K562 (cell line): Measurements from ENCODE around the gene MIEF2. TPM values are rescaled to one million over a fixed set of nuclear protein-coding genes. Genes with fewer than 3 reads are reported as not detected.
A peak's percentile ranks its signal among the peaks of the same experiment; 100 is the strongest.

Source experiments
- BHLHE40 ChIP-seq: IDR thresholded peaks from 2 replicates; pipeline ENCODE4 v1.6.1; 2011; ENCODE audit warnings: low read length, improper control_type of control experiment
- CXXC5 ChIP-seq: fragments of 250-450 bp; sonication (Bioruptor Pico); IDR thresholded peaks from 2 replicates; pipeline ENCODE4 v1.8.0; 2022; ENCODE audit warnings: inconsistent platforms, mild to moderate bottlenecking, moderate library complexity
- E2F8 ChIP-seq: fragments of 450-650 bp; IDR thresholded peaks from 2 replicates; pipeline ENCODE4 v1.7.1; 2018; ENCODE audit warnings: mild to moderate bottlenecking, low read depth; ENCODE audit not compliant: partially characterized antibody
- EGR1 ChIP-seq: fragments of 450-650 bp; conservative IDR thresholded peaks from 2 replicates; pipeline ENCODE4 v1.6.1; 2017; ENCODE audit warnings: mild to moderate bottlenecking
- ELF1 ChIP-seq: fragments of 200-800 bp; sonication (Bioruptor generic); IDR thresholded peaks from 2 replicates; pipeline ENCODE4 v1.6.1; 2016; ENCODE audit warnings: missing genetic modification characterization, missing compliant biosample characterization
- FUS ChIP-seq: fragments of 200-400 bp; formaldehyde crosslinking; optimal IDR thresholded peaks from 2 replicates; pipeline ENCODE3; 2017; ENCODE audit warnings: low read depth, low read length
- HMGN3 ChIP-seq: IDR thresholded peaks from 2 replicates; pipeline ENCODE4 v1.6.1; 2011; ENCODE audit warnings: borderline replicate concordance, low read depth, mild to moderate bottlenecking, mixed read lengths, low read length; ENCODE audit not compliant: insufficient read length; ENCODE audit errors: extremely low read depth
- MAX ChIP-seq: sonication (generic); formaldehyde crosslinking; IDR thresholded peaks from 2 replicates; pipeline ENCODE4 v1.9.0; 2022; ENCODE audit warnings: mild to moderate bottlenecking, missing genetic modification reagents
- MBD2 ChIP-seq: sonication (generic); IDR thresholded peaks from 2 replicates; pipeline ENCODE4 v1.6.1; 2016; ENCODE audit warnings: low read depth, borderline replicate concordance
- MITF ChIP-seq: IDR thresholded peaks from 2 replicates; pipeline ENCODE4 v1.6.1; 2014; ENCODE audit warnings: antibody characterized with exemption
- MYC ChIP-seq, 2 experiments: fragments of 250-450 bp in 1 of 2; sonication (Bioruptor Pico) in 1 of 2; IDR thresholded peaks; 2 replicates each; pipeline versions ENCODE4 v1.5.1 to v1.6.1; 2012 to 2021; ENCODE audit warnings: low read depth in 2 of 2, borderline replicate concordance in 1 of 2, improper control_type of control experiment in 1 of 2, low read length in 1 of 2, mild to moderate bottlenecking in 1 of 2, moderate library complexity in 1 of 2
- SAP30 ChIP-seq: fragments of 200-600 bp; sonication (generic); IDR thresholded peaks from 2 replicates; pipeline ENCODE4 v1.6.1; 2012; ENCODE audit warnings: borderline replicate concordance, low read depth, mild to moderate bottlenecking, moderate library complexity, low read length, control low read depth, inconsistent platforms; ENCODE audit not compliant: insufficient read depth, poor library complexity, severe bottlenecking
- SIX5 ChIP-seq, 2 experiments: IDR thresholded peaks; 2 replicates each; pipeline ENCODE4 v1.6.1; 2011; ENCODE audit warnings: low read length in 2 of 2, borderline replicate concordance in 1 of 2, low read depth in 1 of 2, mild to moderate bottlenecking in 1 of 2, moderate library complexity in 1 of 2; ENCODE audit not compliant: insufficient read depth in 1 of 2
- SP1 ChIP-seq: sonication (generic); formaldehyde crosslinking; IDR thresholded peaks from 2 replicates; pipeline ENCODE4 v1.8.1; 2022; ENCODE audit warnings: mild to moderate bottlenecking, missing genetic modification reagents
- TAF7 ChIP-seq: fragments of 450-650 bp; IDR thresholded peaks from 2 replicates; pipeline ENCODE4 v1.6.1; 2016; ENCODE audit warnings: missing genetic modification characterization, missing compliant biosample characterization
- ZBTB12 ChIP-seq: fragments of 250-450 bp; sonication (Bioruptor Pico); IDR thresholded peaks from 2 replicates; pipeline ENCODE4 v1.4.0; 2020
- ZKSCAN1 ChIP-seq: fragments of 150-350 bp; IDR thresholded peaks from 2 replicates; pipeline ENCODE4 v1.6.1; 2016; ENCODE audit warnings: low read depth, low read length
- ZNF280A ChIP-seq: fragments of 450-650 bp; IDR thresholded peaks from 2 replicates; pipeline ENCODE4 v1.6.1; 2018; ENCODE audit warnings: mild to moderate bottlenecking, low read depth; ENCODE audit not compliant: partially characterized antibody
- ZSCAN32 ChIP-seq: fragments of 450-650 bp; formaldehyde crosslinking; IDR thresholded peaks from 2 replicates; pipeline ENCODE4 v1.4.0; 2020; ENCODE audit warnings: mild to moderate bottlenecking, moderate library complexity
- polyA plus RNA-seq, 8 experiments: library from polyadenylated mRNA; depleted of rRNA in 4 of 8; stranded (reverse) in 5 of 8; unstranded in 3 of 8; fragments of >200 nt; fragmentation: Nextera tagmentation in 2 of 8; fragmentation: Illumina TruSeq in 1 of 8; extraction: Ambion mirVana in 2 of 8; extraction: Trizol in 1 of 8; gene quantifications; 2 replicates each; pipeline versions ENCODE4 v1.2.1 to v1.2.3, GENCODE V29; 2011 to 2014; ENCODE audit warnings: inconsistent platforms in 1 of 8, missing spikeins in 1 of 8
- total RNA-seq, 7 experiments: library from RNA; depleted of rRNA in 6 of 7; stranded (reverse); fragments of >200 nt in 6 of 7; fragmentation: Illumina TruSeq in 2 of 7; extraction: Trizol in 2 of 7; gene quantifications; 2 replicates each; pipeline versions ENCODE4 v1.2.1 to v1.2.3, GENCODE V29; 2011 to 2021; ENCODE audit warnings: low replicate concordance in 1 of 7

Gene MIEF2
- total and polyA plus RNA-seq, 9 of the 15 experiments (the other 6 are each of a cell fraction or from before 2014, with no cell fraction given), result 0.10 to 8.2 (median 2.4) TPM

GRCh38 chr17:18314731-18315561 is 54.5 kb downstream of the MIEF2 start, which contains the start of the genes SMCR8 and TOP3A (continued):
- TF ChIP-seq SIX5 (IDR thresholded peaks at IDR 0.05; ENCODE audit: borderline replicate concordance in 1 of 2, insufficient read depth in 1 of 2, low read depth in 1 of 2, low read length in 2 of 2) (peak; percentile 54 to 61; a peak in 2 of 4 replicates), TAF7 (tag) (peak; percentile 77), HMGN3 (peak; percentile 11), EGR1 (peak; percentile 83), MBD2 (peak; percentile 66), MITF (peak; percentile 92), ZKSCAN1 (0 out of 2 replicates have a peak, but pooled peaks have one; percentile 35), ZSCAN32 (CRISPR knock-in tag) (no peak), ELF1 (tag) (peak; percentile 98), FUS (no peak), SP1 (CRISPR knock-in tag) (peak; percentile 62; the same call in 1 of the 2 replicates), E2F8 (peak; percentile 96), ZBTB12 (no peak), ZNF280A (no peak), MYC (IDR thresholded peaks at IDR 0.05; ENCODE audit: low read depth, low read length) (peak; percentile 50), MYC (CRISPR knock-in tag; IDR thresholded peaks at IDR 0.05; ENCODE audit: borderline replicate concordance, low read depth) (no peak), CXXC5 (CRISPR knock-in tag) (peak; percentile 68), SAP30 (peak; percentile 81), BHLHE40 (peak; percentile 79), MAX (CRISPR knock-in tag) (peak; percentile 73)
